ENCODE data around the gene TRIO.
A peak's percentile ranks its signal among the peaks of the same experiment; 100 is the strongest.

Gene TRIO

DNA sequence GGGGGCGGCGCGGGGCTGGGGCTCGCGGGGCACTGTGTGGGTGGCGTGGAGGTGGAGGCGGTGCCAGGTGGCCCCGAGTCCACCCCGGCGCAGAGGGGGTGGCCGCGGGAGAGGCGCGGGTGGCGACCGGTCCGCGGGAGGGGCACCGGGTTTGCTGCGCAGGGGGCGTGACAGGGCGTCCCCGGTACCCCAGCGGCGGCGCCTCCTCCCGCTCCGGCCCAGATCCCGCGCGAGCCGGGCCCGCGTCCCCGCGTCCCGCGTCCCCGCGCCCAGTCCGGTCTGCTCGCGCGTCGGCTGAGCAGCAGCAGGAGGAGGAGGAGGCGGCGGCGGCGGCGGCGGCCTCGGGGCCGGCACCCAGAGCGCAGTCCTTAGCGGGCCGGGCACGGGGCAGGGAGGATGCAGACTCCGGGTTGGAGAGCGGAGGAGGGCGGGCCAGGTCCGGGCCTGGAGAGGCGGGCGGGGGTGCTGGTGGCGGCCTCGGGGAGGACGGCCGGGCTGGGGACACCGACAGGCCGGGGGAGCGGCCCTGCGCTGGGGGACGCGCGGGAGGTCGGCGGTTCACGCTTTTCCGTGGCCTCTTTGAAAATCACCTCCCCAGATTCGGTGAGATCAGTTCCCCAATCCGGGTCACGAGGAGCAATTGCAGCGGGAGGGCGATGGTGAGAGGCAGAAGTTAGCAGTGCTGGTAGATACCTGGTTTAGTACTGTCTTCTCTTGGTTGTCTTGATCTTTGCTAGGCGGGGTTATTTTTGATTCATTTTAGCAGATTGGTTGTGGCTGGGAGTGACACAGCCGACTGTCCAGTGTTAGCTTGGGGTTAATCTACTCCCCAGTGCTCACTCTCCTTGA, 1.7 kb downstream of the TRIO start:
- POLR2A ChIA-PET (ENCODE audit: low non-redundant PET), result interaction anchor here (1.0 kb wide), 1 partner anchor 120 kb away, joined by 6 read pairs; no protein-coding TSS in a partner anchor
- TF ChIP-seq, protein P1, sequence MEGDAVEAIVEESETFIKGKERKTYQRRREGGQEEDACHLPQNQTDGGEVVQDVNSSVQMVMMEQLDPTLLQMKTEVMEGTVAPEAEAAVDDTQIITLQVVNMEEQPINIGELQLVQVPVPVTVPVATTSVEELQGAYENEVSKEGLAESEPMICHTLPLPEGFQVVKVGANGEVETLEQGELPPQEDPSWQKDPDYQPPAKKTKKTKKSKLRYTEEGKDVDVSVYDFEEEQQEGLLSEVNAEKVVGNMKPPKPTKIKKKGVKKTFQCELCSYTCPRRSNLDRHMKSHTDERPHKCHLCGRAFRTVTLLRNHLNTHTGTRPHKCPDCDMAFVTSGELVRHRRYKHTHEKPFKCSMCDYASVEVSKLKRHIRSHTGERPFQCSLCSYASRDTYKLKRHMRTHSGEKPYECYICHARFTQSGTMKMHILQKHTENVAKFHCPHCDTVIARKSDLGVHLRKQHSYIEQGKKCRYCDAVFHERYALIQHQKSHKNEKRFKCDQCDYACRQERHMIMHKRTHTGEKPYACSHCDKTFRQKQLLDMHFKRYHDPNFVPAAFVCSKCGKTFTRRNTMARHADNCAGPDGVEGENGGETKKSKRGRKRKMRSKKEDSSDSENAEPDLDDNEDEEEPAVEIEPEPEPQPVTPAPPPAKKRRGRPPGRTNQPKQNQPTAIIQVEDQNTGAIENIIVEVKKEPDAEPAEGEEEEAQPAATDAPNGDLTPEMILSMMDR (conservative IDR thresholded peaks at IDR 0.05; ENCODE audit: low read depth), result no peak
- CTCF ChIA-PET, result interaction anchor here (1.1 kb wide), 1 partner anchor 126 kb away, joined by 9 read pairs; no protein-coding TSS in a partner anchor
- peak overlapping the region; percentile 90 for H3K27ac ChIP-seq
- peak; percentile 90 for DNase-seq (ENCODE audit: low spot score)

GRCh38 chr5:14145435-14146334, 2.5 kb downstream of the TRIO start:
- TF ChIP-seq, protein P1 (conservative IDR thresholded peaks at IDR 0.05; ENCODE audit: low read depth), result no peak
- ChIA-PET CTCF (interaction anchor here (1.1 kb wide), 1 partner anchor 125 kb away, joined by 9 read pairs; no protein-coding TSS in a partner anchor), POLR2A (ENCODE audit: low non-redundant PET) (interaction anchor here (1.0 kb wide), 1 partner anchor 119 kb away, joined by 6 read pairs; no protein-coding TSS in a partner anchor)
- no peak for DNase-seq (ENCODE audit: low spot score)
- H3K27ac ChIP-seq, result peak overlapping the region; percentile 90

DNA sequence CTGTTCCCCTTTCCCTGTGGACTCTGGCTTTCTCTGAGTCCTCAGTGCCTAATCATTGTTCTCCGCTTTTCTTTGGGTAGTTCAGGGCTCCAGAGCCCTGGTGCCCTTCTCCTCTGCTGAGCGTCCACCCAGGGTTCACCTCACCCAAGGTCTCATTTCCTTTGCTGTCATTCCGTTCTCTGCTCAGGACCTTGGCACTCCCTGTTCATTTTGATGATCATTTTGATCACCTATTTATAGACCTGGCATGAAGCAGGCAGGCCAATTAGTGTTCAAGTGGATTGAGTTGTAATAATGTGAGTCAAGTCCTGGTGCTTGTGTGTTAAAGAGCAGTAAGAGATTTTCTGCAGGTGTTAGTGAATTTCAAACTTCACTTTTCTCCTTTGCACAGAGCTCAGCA, 3.6 kb downstream of the TRIO start:
- ChIA-PET POLR2A (ENCODE audit: low non-redundant PET) (no interaction called here), CTCF (no interaction called here)
- no peak for DNase-seq (ENCODE audit: low spot score)
- TF ChIP-seq, protein P1 (conservative IDR thresholded peaks at IDR 0.05; ENCODE audit: low read depth), result no peak
- H3K27ac ChIP-seq, result no peak overlapping the region

GRCh38 chr5:14147210-14147609, 4.1 kb downstream of the TRIO start:
- H3K27ac ChIP-seq, result no peak overlapping the region
- TF ChIP-seq, protein P1 (conservative IDR thresholded peaks at IDR 0.05; ENCODE audit: low read depth), result no peak
- CTCF ChIA-PET, result no interaction called here
- no peak for DNase-seq (ENCODE audit: low spot score)
- POLR2A ChIA-PET (ENCODE audit: low non-redundant PET), result no interaction called here

GRCh38 chr5:14148483-14148882, 5.3 kb downstream of the TRIO start:
- H3K27ac ChIP-seq, result peak overlapping the region; percentile 9
- POLR2A ChIA-PET (ENCODE audit: low non-redundant PET), result no interaction called here
- DNase-seq (ENCODE audit: low spot score), result no peak
- TF ChIP-seq, protein P1 (conservative IDR thresholded peaks at IDR 0.05; ENCODE audit: low read depth), result no peak
- CTCF ChIA-PET, result no interaction called here

Measured in RWPE1 (cell line).